HUES64 (cell line): ENCODE data around the gene RFX2.

ENCODE experiments used
- H3K27ac ChIP-seq: 2 replicates; pipeline ENCODE4 v1.7.0; 2013; ENCODE audit warnings: low read depth, low read length, inconsistent platforms
- H3K27me3 ChIP-seq: 2 replicates; pipeline ENCODE4 v1.6.1; 2013; ENCODE audit warnings: mild to moderate bottlenecking, low read length; ENCODE audit not compliant: insufficient read depth
- H3K36me3 ChIP-seq: 2 replicates; pipeline ENCODE4 v1.6.1; 2013; ENCODE audit warnings: mild to moderate bottlenecking, low read length; ENCODE audit not compliant: insufficient read depth
- H3K4me1 ChIP-seq: 2 replicates; pipeline ENCODE4 v1.6.1; 2013; ENCODE audit warnings: mild to moderate bottlenecking, low read length, moderate library complexity; ENCODE audit not compliant: insufficient read depth
- H3K4me3 ChIP-seq: 2 replicates; pipeline ENCODE4 v1.5.1; 2013; ENCODE audit warnings: mild to moderate bottlenecking, low read length, moderate library complexity
- H3K9ac ChIP-seq: 2 replicates; pipeline ENCODE4 v1.6.1; 2013; ENCODE audit warnings: mild to moderate bottlenecking, low read depth, low read length
- H3K9me3 ChIP-seq: 2 replicates; pipeline ENCODE4 v1.6.1; 2013; ENCODE audit warnings: low read depth, low read length; ENCODE audit not compliant: insufficient read depth
- WGBS: fragments of 150-250, 120-280 bp; methylation state at CpG from one replicate; pipeline ENCODE4 v1.1.7; 2013; ENCODE audit warnings: missing lambda C conversion rate; 5-methylcytosine and 5-hydroxymethylcytosine counted together

Gene RFX2

DNA sequence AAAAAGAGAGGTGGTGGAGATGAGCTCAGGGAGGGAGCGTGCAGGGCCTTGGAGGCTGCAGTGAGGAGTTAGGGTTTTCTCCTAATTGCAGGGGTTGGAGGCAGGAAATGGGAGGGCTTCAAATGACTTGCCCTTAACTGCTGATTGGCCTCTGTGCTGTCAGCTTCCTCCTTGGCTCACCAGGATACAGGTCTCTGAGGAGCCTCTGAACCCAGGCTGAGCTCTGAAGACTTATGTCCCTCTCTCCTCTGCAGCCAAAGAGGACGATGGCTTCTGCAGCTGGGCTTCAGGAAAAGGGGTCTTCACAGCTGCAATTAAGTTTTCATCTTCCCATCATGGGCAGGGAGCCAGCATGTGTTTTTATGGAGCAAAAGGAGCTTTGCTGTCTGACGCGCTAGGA is 125.7 kb downstream of the RFX2 start:
- Histone ChIP-seq H3K27ac (no peak overlapping the region), H3K9me3 (no peaks in the 10 kb centered on the region), H3K9ac (no peak overlapping the region), H3K36me3 (no peaks in the 10 kb centered on the region), H3K4me1 (peaks cover 4% of the 10 kb centered on the region; the same call in 1 of the 2 replicates), H3K4me3 (no peak overlapping the region), H3K27me3 (no peaks in the 10 kb centered on the region)
- WGBS = 87% methylated on average over 4 of the region's 4 CpGs

DNA sequence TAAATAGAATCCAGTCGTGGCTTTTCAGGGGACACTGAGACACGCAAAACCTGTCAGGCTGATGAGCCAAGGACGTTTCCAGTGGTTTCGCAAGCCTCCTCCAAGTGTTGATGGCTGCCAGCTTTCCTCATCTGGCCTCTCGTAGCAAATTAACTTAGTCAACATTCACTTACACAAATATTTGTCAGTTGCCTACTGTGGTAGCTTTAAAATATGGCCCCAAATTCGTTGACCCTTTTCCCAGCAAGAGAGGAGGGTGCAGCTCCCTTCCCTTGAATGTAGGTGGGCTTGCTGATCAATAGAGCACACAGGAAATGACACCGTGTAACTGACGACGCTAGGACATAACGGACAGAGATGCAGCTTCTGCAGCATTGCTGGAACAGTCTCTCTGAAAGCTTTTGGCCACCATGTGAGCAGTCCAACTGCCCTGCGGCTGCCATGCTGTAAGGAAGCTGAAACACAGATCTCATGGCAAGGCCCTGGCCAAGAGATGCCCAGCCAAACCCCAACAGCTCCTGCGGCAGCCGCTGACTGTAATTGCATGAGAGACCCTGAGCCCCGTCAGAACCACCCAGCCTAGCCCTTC is 126.8 kb downstream of the RFX2 start:
- H3K9ac ChIP-seq = no peak overlapping the region
- H3K27me3 ChIP-seq = no peaks in the 10 kb centered on the region
- H3K36me3 ChIP-seq = no peaks in the 10 kb centered on the region
- no peaks in the 10 kb centered on the region for H3K9me3 ChIP-seq
- H3K4me3 ChIP-seq = no peak overlapping the region
- H3K27ac ChIP-seq = no peak overlapping the region
- peaks cover 5% of the 10 kb centered on the region; the same call in 1 of the 2 replicates for H3K4me1 ChIP-seq
- 86% methylated on average over 14 of the region's 14 CpGs for WGBS

- Histone ChIP-seq H3K4me1 (peaks cover 5% of the 10 kb centered on the region), H3K27ac (peak overlapping the region; percentile 83; the same call in 1 of the 2 replicates), H3K4me3 (peak overlapping the region; percentile 84), H3K36me3 (peaks cover 15% of the 10 kb centered on the region), H3K9me3 (no peaks in the 10 kb centered on the region), H3K27me3 (no peaks in the 10 kb centered on the region), H3K9ac (peak overlapping the region; percentile 92)
- 50% methylated on average over 32 of the region's 33 CpGs for WGBS
These were observed 131.4 kb downstream of the RFX2 start for GRCh38 chr19:5978606-5979552.

DNA sequence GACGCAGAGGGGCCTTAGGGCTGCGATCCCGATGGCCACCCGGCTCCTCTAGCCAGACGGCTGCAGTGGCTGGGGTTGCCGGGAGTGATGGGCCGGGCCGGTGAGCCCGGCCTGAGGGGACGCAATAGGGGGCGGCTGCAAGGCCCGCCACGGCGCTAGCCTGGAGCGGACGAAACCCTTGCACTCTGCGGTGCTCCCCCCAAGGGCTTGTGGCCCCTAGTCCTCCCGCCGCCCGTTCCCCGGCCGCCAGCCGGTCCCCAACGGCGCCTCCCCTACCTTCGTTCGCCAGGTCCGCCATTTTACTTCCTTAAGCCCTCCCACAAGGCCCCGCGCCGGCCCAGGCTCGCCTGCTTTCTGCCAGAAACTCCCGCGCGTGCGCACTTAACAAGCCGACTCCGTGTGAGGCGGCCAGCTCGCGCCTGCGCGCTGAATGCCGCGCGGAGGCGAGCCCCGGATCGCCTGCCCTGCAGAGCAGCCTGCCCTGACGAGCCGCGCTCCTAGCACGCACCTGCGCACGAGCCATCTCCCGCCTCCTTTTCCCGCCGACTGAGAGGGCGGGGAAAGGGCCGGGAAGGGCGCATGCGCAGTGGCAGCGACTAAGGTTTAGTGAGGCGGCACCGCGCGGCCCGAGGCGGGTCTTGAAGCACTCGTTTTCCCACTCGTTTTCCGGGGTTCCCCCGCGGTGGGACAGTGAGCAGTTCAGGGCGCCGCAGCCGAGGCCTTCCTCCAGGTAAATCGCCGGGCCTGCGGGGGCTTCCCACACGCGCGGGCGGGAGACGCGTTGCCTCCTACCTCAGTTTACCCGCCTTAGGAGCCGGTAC is 132.3 kb downstream of the RFX2 start, which contains the start of gene RANBP3:
Gene RANBP3 (minus strand): TSS at position 356 of the 821 bp plus-strand sequence. CDS start 58 bp downstream, at position 298.
- WGBS = under 1% methylated on average over 88 of the region's 88 CpGs
- Histone ChIP-seq H3K27me3 (no peaks in the 10 kb centered on the region), H3K27ac (peak within 1 kb of the TSS; percentile 83), H3K4me3 (peak within 1 kb of the TSS; percentile 84), H3K9me3 (no peaks in the 10 kb centered on the region), H3K36me3 (peaks cover 24% of the 10 kb centered on the region), H3K9ac (peak within 1 kb of the TSS; percentile 92), H3K4me1 (peaks cover 5% of the 10 kb centered on the region)

GRCh38 chr19:5977222-5977784 is 133.0 kb downstream of the RFX2 start:
- H3K4me1 ChIP-seq = peaks cover 5% of the 10 kb centered on the region
- H3K27ac ChIP-seq = peak overlapping the region; percentile 83
- whole genome bisulfite sequencing = 2% methylated on average over 43 of the region's 43 CpGs

GRCh38 chr19:5976768-5977167 is 133.5 kb downstream of the RFX2 start:
- WGBS = 62% methylated on average over 8 of the region's 8 CpGs
- Histone ChIP-seq H3K4me1 (peaks cover 5% of the 10 kb centered on the region), H3K9ac (peak overlapping the region; percentile 92), H3K27ac (no peak overlapping the region), H3K9me3 (no peaks in the 10 kb centered on the region), H3K36me3 (peaks cover 24% of the 10 kb centered on the region), H3K27me3 (no peaks in the 10 kb centered on the region), H3K4me3 (peak overlapping the region; percentile 84)

More at GRCh38 chr19:5977222-5977784, 133.0 kb downstream of the RFX2 start:
- Histone ChIP-seq H3K27me3 (no peaks in the 10 kb centered on the region), H3K36me3 (peaks cover 24% of the 10 kb centered on the region), H3K4me3 (peak overlapping the region; percentile 84), H3K9ac (peak overlapping the region; percentile 92), H3K9me3 (no peaks in the 10 kb centered on the region)

DNA sequence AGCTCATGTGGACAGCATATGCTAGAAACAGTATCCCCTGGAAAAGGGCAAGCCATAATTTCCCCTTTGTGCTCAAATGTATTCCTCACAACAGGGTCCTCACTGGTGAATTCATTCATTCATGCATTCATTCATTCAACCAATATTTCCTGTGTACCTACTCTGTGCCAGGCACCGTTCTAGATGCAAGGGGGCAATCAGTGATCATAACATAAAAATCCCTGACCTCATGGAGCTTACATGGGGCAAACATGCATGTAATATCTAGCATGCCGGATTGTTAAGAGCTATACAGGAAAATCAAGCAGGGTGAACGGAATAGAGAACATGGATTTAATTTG is 134.9 kb downstream of the RFX2 start:
- Histone ChIP-seq H3K9me3 (no peaks in the 10 kb centered on the region), H3K9ac (no peak overlapping the region), H3K27me3 (no peaks in the 10 kb centered on the region), H3K4me3 (no peak overlapping the region), H3K4me1 (peaks cover 5% of the 10 kb centered on the region), H3K27ac (no peak overlapping the region), H3K36me3 (peaks cover 24% of the 10 kb centered on the region)
- WGBS = 93% methylated on average over 3 of the region's 3 CpGs

DNA sequence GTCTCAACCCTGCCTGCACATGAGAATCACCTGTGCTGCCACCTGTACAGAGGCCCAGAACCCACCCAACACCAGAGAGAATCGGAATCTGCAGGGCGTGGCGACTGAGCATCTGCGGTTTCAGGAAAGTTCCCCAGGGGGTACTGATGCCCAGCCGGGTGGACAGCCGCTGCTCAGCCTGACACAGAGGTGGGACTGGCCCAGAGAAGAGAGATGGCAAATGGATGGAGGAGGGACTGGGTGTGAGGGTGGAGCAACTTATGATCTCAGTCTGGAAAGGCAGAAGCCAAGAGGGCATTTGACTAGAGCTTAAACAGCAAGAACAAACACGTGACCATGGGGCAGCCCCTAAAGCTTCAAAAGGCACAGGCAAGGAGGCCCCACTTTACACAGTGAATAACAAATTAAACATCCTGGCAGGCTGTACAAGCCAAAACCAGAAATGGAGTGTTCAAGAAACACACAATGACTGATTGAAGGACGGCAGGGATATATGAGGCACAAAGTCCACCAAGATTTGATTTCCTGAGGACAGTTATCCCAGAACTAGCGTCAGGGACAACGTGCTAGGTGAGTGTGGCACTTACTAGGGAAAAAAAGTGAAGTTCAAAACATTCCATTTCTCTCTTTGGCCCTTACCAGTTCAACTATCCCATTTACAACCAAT is 135.4 kb downstream of the RFX2 start:
- H3K9me3 ChIP-seq = no peaks in the 10 kb centered on the region
- WGBS = 93% methylated on average over 10 of the region's 10 CpGs
- peaks cover 24% of the 10 kb centered on the region for H3K36me3 ChIP-seq
- H3K27ac ChIP-seq = no peak overlapping the region
- no peak overlapping the region for H3K4me3 ChIP-seq
- no peaks in the 10 kb centered on the region for H3K27me3 ChIP-seq
- no peak overlapping the region for H3K9ac ChIP-seq
- peaks cover 4% of the 10 kb centered on the region for H3K4me1 ChIP-seq

DNA sequence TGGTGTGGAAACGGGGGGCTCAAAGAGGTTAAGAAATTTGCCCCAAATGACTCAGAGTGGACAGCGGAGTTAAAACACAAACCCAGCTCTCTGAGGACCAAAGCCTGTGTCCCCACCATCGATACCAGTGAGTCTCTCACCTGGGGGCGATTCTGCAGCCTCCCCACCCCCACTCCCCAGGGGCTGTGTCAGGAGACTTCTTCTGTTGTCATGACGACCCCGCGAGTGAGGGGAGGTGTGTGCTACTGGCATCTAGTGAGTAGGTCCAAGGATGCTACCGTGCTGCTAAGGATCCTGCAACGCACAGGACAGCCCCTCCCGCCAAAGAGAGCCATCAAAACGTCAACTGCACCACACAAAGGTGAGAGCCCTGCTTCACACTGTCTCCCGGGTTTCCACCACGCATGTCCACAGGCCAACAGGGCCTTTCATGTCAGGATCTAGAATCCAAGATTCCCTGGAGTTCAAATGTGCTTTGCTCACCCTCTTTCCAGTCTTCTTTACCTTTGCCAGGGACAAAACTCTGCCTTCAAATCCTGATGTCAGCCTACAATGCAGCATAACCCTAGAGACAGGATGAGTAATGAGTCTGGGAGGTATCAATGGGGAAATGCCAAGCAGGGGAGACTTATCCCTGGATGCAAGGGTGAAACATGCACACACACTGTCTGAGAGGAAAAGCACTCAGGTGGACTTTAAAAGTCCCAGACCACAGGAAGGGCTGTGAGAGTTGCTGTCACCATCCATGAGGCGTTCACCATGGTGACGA is 136.2 kb downstream of the RFX2 start:
- Histone ChIP-seq H3K4me1 (no peaks in the 10 kb centered on the region; the same call in 1 of the 2 replicates), H3K4me3 (no peak overlapping the region), H3K9me3 (no peaks in the 10 kb centered on the region), H3K27ac (no peak overlapping the region), H3K36me3 (peaks cover 24% of the 10 kb centered on the region), H3K27me3 (no peaks in the 10 kb centered on the region), H3K9ac (no peak overlapping the region)
- 92% methylated on average over 15 of the region's 15 CpGs for WGBS

DNA sequence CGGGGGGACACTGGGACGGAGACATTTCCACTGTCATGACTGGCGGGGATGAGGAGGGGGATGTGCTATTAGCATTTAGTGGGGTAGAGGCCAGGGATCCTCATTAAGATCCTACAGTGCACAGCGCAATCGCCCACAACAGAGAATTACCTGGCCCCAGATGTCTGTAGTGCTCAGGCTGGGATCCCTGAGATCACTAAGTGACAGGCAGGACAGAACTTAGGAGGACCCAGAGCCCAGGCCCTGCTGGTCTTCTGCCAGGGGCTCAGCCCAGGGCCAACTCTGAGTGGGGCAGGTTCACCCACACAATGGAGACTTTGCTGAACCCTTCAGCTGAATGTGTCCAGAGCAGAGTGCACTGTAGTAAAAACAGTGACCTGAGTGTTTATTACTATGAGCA is 136.9 kb downstream of the RFX2 start:
- H3K4me3 ChIP-seq = no peak overlapping the region
- H3K9me3 ChIP-seq = no peaks in the 10 kb centered on the region
- no peak overlapping the region for H3K27ac ChIP-seq
- peaks cover 24% of the 10 kb centered on the region for H3K36me3 ChIP-seq
- no peaks in the 10 kb centered on the region for H3K27me3 ChIP-seq
- WGBS = 96% methylated on average over 5 of the region's 5 CpGs
- no peak overlapping the region for H3K9ac ChIP-seq
- H3K4me1 ChIP-seq = peaks cover 4% of the 10 kb centered on the region
